ENCODE results near the gene RECQL.

GRCh38 chr12:21456291-21456780, 45.1 kb downstream of the RECQL start:
- TF ChIP-seq, protein P1, sequence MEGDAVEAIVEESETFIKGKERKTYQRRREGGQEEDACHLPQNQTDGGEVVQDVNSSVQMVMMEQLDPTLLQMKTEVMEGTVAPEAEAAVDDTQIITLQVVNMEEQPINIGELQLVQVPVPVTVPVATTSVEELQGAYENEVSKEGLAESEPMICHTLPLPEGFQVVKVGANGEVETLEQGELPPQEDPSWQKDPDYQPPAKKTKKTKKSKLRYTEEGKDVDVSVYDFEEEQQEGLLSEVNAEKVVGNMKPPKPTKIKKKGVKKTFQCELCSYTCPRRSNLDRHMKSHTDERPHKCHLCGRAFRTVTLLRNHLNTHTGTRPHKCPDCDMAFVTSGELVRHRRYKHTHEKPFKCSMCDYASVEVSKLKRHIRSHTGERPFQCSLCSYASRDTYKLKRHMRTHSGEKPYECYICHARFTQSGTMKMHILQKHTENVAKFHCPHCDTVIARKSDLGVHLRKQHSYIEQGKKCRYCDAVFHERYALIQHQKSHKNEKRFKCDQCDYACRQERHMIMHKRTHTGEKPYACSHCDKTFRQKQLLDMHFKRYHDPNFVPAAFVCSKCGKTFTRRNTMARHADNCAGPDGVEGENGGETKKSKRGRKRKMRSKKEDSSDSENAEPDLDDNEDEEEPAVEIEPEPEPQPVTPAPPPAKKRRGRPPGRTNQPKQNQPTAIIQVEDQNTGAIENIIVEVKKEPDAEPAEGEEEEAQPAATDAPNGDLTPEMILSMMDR (IDR thresholded peaks at IDR 0.05 in 2 of 3, conservative IDR thresholded peaks at IDR 0.05 in 1 of 3; ENCODE audit: borderline replicate concordance in 1 of 3, insufficient read depth in 1 of 3, low read depth in 2 of 3, low read length in 2 of 3): no peak
- no peak for TF ChIP-seq RAD21 (IDR thresholded peaks at IDR 0.05; ENCODE audit: low read depth)
- TF ChIP-seq EZH2 (IDR thresholded peaks at IDR 0.05): no peak
- no peak for TF ChIP-seq SIN3A (IDR thresholded peaks at IDR 0.05; ENCODE audit: low read depth)
- no peak for TF ChIP-seq POLR2AphosphoS5 (IDR thresholded peaks at IDR 0.05; ENCODE audit: low read depth, low read length)
- no peak for TF ChIP-seq POLR2A (IDR thresholded peaks at IDR 0.05; ENCODE audit: borderline replicate concordance, extremely low read depth, insufficient read depth, insufficient read length)
- TF ChIP-seq JUND (IDR thresholded peaks at IDR 0.05): no peak
- no peak for TF ChIP-seq ZFX (IDR thresholded peaks at IDR 0.05)
- no peak for TF ChIP-seq REST (IDR thresholded peaks at IDR 0.05; ENCODE audit: low read depth)
- TF ChIP-seq EZH2phosphoT487 (IDR thresholded peaks at IDR 0.05; ENCODE audit: borderline replicate concordance): no peak
- no peak for TF ChIP-seq ZNF274 (IDR thresholded peaks at IDR 0.05; ENCODE audit: low read depth, low read length)
- no peak for TF ChIP-seq SRF (IDR thresholded peaks at IDR 0.05; ENCODE audit: low read depth)

All from HCT116 (cell line).